PFSK-1 (cell line): ENCODE results near the gene OS9.

Source experiments
- POLR2AphosphoS5 ChIP-seq: IDR thresholded peaks from 2 replicates; pipeline ENCODE4 v1.6.1; 2012; ENCODE audit warnings: low read depth, mild to moderate bottlenecking, control low read depth, low read length, moderate library complexity
- SIN3A ChIP-seq: IDR thresholded peaks from 2 replicates; pipeline ENCODE4 v1.6.1; 2012; ENCODE audit warnings: mild to moderate bottlenecking, low read length, moderate library complexity, borderline replicate concordance; ENCODE audit not compliant: insufficient read depth
- TAF1 ChIP-seq: IDR thresholded peaks from 2 replicates; pipeline ENCODE4 v1.6.1; 2012; ENCODE audit warnings: low read length, control low read depth, borderline replicate concordance; ENCODE audit not compliant: insufficient read depth

- TF ChIP-seq TAF1 (no peak), SIN3A (no peak), POLR2AphosphoS5 (no peak)
Observed at GRCh38 chr12:57741844-57742738, 48.2 kb downstream of the OS9 start.
